Islet precursor cell (in vitro differentiated cells): ENCODE measurements around the gene TP73.
A peak's percentile ranks its signal among the peaks of the same experiment; 100 is the strongest.

Experiments used
- DNase-seq: peaks from one replicate; pipeline ENCODE4 v3.0.0-alpha.2; 2018

TP73 gene

DNA sequence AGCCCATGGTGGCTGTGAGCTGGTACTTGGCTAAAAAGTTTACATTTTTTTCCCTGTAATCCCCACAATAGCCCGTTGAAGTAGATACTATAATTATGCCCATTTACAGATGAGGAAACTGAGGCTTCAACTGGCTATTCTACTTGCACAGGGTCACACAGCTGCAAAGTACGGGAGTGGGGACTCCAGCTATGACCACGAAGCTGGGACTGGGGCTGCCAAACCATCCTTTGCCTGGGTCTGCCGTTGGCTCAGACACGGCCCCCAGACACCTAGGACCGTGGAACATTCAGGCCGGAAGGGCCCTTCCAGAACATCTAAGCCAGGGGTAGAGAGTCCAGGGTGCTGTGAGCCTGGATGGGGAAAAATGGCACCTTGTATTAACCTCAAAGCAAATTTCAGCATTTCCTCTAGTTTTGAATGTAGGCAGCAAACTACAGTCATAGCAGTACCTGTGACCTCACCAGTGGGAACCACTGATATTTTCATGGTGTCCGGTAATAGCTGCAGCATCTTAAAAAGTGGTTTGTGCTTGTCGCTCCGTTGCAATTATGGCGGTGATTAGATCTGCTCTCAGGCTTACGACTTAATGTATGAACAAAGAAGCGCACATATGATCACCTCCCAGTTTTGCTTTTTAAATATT is 4.3 kb downstream of the TP73 start:
- no peak for DNase-seq

DNA sequence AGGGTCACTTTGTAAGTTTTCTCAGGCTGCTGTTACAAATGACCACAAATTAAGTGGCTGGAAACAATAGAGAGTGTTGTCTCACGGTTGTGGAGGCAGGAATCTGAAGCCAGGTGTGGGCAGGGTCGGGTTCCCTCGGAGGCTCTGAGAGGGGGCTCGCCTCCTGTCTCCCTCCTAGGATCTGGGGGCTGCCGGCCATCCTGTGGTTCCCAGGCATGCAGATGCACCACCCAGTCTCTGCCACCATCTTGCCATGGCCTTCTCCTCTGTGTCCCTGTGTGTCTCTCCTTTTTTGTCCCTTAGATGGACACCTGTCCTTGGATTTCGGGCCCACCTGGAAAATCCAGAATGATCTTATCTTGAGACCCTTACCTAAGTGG is 4.8 kb downstream of the TP73 start:
- no peak for DNase-seq

DNA sequence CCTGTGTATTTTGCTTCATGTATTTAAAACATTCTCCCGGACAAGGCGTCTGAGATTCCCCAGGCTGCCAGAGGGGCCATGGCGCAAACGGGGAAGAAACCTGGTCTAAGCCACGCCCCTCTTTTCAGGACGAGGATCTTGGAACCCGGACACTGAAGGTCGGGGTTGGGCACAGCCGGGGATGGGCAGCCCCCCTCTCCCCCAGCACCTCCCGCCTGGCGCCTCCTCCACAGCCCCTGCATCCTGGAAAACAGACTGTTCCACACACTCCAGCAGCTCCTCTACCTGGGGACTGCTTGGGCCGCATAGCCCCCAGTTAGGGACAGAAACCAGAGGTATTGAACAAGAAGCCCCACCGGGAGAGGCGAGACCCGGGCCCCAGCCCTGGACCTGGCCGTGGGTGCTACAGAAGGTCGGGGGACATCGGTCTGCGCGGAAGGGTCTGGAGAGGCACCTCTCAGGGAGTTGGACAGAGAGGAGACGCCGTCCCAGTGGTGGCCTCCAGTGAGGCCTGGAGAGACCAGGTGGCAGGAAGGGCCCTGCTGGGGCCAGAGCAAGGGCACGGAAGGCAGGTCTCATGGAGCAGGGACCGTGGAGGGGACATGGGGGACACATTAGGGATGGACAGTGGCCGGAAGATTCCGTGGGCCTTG is 5.4 kb downstream of the TP73 start:
- DNase-seq = no peak

DNA sequence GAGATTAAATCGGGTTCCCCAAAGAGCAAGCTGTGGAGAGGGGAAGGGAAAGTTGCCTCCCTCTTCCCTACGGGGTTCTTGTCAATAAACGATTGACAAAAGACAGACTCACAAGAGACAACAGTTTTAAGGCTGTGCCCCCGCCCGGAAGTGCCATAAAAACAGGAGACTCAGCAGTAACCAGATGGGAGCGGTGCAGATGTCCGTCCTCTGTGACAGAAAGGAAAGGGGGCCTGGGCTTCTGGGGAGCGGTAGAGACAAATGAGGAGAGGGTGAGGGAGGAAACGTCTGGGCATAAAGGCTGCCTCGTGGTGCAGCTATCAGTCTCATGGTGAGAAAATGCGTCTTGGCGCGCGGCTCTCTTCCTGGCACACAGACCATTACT is 5.9 kb downstream of the TP73 start:
- no peak for DNase-seq

DNA sequence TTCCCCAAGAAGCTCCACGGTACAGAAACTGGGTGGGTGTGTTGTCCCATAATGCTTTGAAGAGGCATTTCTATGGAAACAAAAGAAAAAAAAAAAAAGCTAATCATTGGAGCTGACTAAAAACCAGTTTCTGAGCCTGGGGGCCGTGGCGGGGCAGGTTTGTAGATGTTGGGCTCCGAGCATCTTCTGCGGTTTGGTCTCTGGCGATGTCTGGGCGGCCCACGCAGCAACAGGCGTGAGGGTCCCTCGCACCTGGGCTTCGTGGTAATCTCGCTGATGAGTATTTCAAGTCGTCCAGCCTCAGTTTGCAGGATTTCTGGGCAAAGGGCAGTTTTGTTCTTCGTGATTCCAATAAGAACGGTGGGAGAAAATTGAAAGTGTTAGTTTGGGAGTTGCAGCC is 6.8 kb downstream of the TP73 start:
- DNase-seq = no peak

DNA sequence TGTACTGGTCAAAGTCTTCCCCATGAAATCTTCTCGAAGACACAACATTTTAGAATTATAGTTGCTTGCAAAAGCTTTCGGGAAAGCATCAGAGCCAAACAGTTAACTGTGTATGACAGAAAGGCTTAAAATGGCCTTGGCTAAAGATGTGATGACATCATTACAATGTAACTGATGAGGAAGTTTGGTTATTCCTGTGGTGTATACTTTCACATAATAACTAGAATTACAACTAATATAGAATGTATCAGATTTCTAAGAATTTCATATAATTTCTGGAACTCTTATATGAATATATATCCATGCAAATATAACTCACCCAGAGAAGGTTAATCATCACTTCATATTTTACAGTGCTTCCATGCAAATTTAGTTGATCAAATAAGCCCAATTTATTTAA is 8.4 kb downstream of the TP73 start:
- DNase-seq = no peak

DNA sequence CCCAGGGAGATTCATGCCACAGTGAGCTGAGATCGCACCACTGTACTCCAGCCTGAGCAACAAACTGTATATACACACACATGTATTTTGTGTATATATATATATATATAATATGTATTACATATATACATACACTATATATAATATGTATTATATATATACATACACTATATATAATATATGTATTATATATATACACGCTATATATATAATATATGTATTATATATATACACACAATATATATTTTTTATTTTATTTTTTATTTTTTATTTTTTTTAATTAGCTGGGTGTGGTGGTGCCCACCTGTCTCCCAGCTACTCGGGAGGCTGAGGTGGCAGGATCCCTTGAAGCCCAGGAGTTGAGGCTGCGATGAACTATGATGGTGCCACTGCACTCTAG is 9.3 kb downstream of the TP73 start:
- DNase-seq = no peak

DNA sequence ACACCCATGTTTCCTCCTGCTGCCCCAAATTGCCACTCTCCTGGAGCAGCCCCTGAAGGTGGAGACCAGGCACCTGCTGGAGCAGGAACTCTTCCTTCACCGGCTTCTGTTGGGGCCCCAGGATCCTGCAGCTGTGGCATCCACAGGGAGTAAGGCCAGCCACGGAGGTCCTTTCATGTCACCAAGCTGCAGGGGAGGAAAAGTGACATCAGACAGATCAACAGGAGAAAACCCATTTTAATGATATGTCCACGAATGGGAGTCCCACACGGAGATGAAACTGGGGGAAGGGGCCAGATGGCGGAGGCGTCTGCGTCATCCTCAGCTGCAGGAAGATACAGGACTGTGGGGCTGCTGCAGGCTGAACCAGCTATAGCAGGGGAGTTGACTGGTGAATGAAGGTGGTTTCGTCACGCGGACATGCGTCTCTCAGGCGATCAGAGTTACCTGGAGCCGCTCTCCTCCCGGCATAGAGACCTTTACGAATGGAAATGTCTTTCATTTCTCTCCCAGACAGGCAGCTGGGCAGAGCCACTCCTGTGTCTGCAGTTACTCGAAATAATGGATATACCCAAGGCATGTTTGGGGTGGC is 9.9 kb downstream of the TP73 start:
- DNase-seq = no peak

DNA sequence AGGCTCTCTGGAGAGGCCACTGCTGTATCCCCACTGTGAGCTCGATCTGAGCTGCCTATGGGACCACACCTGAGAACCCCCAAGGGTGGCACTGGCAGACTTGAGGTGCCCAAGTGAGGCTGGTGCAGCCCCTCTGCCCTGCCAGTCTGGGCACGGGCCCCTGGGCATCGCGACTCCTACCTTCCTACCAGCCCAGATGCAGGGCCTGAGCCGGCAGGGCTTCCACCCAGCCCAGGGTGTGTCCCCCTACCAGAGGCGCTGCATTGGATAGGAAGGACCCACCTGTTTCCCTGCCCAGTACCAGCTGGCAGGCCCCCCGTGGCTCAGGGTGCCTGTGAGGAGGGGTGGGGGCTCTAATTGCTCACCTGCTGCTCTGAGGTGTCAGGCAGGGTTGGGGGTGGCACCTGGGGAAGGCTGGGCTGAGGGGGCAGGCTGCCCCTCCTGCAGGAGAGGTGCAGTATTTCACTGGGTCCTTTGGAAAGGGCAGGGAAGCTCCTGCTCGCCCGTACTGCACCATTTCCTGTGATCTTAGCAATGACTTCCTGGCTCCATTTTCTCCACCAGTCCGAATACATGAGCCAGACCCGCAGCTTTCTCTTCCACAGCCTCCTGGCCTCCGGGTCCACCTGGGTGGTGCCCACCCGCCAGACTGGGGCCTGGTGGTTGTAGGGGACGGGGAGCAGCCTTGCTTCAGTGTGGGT is 11.8 kb downstream of the TP73 start:
- DNase-seq = no peak

DNA sequence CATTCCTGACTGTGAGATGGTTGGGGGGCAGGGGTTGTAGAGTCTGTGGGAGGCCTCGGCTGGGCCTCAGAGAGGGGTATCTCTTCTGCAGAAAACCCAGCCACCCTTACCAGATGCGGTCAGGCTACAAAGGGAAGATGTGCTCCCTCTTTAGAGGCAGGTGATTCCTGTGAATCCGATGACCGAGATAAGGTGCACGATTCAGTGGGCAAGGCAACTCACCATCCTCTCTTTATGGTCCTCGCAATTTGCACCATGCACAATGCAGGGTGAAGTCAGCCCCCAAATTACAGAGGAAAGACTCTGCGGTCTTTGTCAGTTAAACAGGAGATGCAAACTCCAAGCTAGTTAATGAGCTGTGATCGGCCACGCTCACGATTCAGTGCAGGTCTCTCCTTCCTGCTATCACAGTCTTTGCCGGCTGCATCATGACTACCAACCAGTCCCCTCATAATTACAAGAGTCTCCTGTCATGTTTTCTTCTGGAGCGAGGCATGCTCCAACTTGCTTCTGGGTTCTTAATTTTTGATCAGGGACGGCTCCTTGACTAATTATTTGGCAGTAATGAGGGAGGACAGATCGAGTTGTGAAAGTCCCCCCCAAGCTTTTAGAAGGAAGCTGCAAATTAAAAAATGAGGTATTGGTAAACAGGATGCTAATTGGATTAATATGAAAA is 12.5 kb downstream of the TP73 start:
- no peak for DNase-seq

DNA sequence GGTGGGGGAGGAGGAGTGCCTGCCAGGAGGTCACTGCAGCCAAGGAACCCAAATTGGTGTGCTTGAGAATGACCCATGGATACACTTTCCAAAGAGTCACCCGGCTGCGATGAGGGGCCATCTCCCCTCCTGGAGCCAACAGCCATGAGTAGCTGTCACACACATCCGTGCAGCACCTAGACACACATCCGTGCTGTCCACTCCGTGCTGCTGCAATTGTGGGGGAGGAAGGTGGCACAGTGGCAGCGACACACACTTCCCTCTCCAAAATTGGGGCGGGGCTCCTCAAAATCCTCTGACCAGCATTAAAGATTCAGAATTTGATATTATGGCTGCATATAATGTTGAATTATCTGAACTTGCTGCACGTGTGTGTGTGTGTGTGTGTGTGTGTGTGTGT is 15.8 kb downstream of the TP73 start:
- DNase-seq = no peak

DNA sequence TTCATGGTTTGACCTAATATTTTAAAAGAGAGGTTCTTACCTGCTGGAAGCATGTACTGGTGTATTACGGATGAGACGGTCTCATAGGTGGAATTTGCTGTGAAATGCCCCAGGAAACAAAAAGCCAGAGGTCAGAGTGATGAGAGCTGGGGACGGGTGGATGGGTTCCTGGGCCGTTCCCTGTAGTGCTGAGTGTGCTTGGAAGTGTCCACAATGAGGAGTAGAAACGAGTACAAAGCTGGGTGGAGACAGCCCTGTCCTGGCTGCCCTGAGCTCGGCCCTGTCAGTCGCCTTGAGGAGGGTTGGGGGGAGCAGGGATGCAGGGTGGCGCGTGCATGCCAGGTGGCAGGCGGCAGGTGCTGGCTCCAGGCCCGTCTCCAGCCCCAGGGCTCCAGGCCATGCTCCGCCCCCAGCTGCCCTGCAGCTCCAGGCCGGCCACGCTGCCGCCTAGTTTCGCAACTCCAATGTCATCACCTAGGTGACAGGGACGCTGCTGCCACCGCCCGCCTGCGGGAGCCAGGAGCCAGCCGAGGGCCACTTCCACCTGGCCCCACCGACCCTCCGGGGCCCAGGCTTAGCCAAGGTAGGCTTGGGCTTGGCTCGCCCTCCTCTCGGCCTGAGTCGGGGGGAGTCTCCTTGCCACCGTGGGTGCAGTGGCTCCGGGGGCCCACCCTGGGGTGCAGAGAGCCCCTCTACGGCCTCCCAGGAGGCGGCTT is 16.4 kb downstream of the TP73 start:
- peak; percentile 82 for DNase-seq

DNA sequence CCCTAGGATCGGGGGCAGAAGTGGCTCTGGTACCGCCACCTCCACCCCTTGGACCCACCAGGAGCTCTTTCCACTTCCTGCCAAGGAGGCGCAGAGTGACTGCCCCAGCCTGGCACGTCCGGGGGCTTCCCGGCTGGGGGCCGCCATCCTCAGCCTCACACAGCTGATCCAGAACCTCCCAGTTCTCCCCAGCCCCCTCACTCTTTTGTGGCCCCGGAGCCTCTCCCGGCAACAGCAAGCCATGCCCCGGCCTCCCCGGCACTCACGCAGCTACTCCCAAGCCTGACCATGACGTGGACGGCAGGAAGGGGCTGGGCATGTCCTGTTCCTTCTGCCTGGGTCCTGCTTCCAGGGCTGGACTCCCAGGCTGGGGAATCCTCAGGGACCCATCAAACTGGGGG is 17.1 kb downstream of the TP73 start:
- no peak for DNase-seq

DNA sequence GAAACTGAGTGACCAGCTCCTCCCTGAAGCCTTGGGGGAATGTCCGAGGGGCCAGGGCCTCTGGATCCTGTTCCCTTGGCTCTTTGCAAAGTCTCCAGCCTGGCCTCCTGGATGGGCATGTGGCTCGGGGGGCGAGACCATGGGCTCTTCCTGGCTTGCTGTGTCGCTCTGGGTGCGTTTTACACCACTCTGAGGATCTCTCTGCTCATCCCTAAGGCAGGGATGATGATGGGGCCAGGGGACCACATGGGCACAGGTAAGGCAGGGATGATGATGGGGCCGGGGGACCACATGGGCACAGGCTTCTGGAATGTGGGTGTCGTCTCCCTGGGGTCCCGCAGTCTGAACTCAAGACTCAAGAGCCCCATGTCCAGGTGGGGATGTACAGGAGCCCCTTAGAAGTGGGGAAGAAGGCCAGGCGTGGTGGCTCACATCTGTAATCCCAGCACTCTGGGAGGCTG is 17.7 kb downstream of the TP73 start:
- no peak for DNase-seq

DNA sequence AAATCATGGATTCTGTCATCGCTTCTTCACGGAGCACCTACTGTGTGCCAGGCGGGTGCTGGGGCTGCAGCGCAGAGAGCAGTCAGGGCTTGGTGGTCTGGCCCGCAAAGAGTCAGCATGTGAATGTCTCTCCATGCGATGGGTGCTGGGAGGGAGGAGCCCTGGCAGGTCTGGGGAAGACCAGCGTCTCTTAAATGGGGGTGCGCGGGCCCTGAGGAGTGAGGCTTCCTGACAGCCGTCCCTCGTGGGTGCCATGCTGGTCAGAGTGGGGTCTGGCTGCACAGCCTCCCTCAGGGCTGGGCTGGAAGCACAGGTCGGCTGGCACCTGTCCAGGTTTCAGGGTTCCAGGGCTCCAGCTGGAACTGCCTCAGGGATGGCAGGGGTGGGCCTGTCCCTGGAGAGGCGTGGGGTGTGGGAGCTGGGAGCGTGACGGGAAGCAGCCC is 18.5 kb downstream of the TP73 start:
- DNase-seq = no peak

DNA sequence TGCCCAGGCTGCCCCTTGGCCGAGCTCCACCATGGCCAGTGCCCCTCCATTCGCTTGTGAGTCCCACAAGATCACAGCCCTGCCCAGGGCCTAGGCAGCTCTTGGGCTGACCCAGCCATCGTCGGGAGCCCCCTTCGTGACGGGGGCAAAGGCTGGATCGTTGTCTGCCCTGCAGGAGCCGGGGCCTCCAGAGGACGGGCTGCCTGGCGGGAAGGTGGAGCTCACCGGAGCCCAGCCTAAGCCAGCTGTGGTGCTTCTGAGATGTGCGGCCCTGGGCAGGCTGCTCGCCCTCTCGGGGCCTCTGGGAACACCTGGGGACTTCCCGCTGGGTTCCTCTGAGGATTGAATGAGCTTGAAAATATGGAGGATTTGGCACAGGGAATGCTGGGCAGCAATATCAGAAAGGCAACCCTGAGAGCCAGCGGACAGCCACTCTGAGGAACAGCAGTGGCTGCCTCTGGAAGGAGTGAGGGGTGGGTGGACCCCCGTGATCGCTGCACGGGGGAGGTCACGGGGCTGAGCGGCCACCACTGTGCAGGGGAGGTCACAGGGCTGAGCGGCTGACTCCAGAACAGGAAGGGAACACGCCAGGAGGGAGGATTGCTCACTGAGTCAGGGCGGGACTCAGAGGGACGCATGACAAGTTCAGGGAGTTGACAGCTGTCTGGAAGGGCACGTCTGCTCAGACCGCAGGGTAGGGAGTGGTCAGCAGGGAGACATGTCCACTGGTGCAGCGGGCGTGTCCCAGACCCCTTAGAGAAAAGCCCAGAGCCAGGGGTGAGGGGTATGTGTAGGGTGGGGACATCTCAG is 19.3 kb downstream of the TP73 start:
- no peak for DNase-seq

DNA sequence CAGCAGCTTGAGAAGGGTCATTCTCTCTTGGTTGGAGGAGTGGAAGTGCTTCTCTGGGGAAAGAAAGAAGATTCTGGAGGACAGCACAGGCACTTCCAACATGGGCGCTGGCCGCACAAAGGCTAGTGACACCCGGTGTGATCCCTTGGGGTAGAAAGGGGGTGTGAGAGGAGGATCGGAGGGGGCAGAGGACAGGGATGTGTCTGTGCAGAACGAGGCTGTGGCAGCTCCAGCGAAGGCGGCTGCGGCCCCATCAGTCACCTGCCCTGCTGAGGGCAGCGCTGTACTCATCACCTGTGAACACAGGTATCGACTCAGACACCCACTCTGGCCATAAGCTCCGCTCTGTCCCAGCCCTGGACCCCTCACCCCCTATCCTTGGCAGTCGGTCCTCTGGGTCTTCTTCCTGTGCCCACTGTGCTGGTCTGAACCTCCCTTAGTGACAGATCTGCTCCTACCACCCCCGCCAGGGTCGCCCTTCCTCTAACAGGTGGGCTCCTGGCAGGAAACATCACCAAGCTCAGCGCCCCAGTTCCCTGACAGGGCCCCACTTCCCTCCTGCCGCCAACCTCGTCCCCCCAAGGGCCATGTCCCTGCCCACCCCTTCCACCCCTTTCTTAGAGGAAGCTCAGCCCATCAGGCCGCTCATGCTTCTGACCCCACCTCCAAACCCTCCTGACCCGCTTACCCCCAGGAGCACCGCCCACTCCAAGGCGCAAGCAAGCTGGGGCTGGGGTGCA is 20.1 kb downstream of the TP73 start:
- DNase-seq = no peak

DNA sequence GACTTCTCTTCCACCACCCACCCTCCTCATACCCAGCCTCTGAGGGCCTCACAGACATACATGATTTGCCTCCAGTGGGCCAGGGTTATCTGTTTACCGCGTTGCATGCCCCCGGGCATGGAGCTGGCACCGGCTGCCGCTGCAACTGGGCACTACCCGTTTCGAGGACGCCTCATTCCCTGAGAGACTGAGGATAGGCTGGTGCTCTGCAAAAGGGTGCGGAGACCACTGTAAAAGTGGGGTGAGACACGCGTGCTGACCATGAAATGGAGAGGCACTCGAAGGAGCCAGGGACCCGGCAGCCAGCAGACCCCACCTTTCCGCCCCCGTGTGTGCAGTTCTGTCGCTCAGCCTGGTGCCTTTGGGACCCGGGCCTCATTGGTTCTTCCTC is 20.6 kb downstream of the TP73 start:
- DNase-seq = no peak

DNA sequence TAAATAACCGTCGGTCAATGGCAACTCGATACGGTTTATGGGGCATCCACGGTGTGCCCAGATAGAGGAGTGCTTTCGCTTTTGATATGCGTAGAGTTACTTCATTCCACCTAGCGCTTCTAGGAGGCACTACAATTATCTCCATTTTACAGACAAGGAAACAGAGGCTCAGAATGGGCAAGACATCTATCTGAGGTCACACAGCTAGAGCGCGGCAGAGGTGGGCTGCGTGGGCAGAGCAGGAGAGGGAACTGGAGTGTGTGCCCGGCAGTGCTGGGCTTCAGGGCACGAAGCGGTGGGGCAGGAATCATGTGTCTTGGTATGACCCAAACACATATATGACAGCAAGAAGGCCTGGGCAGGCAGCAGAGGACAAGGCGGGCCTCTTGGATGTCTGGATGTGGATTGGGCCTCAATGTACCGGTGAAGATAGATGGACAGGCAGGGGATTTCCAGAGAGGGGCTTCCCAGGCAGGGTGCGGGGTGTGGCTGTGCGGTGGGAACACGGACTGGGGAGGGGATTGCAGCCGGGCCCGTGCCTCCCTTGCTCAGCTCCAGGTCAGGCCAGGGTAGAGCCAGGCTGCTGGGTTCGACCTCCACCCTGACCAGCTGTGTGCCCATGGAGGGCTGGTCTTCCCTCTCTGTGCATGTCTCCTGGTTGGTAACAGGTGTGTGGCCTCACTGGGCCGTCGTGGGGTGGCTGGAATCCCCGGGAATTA is 21.2 kb downstream of the TP73 start:
- no peak for DNase-seq
